GM12891 (cell line): ENCODE measurements around the gene CAVIN3.
A peak's percentile ranks its signal among the peaks of the same experiment; 100 is the strongest.

ENCODE experiments used
- POLR2A ChIP-seq: IDR thresholded peaks from 2 replicates; pipeline ENCODE4 v1.6.1; 2011; ENCODE audit warnings: low read depth, low read length, control low read depth
- POLR2AphosphoS5 ChIP-seq: IDR thresholded peaks from 2 replicates; pipeline ENCODE4 v1.6.1; 2011; ENCODE audit warnings: low read depth, low read length, control low read depth
- POU2F2 ChIP-seq: IDR thresholded peaks from 2 replicates; pipeline ENCODE4 v1.6.1; 2011; ENCODE audit warnings: low read depth, mild to moderate bottlenecking, control low read depth, low read length, moderate library complexity
- SPI1 ChIP-seq: IDR thresholded peaks from 2 replicates; pipeline ENCODE4 v1.6.1; 2011; ENCODE audit warnings: low read depth, low read length, control low read depth
- TAF1 ChIP-seq: IDR thresholded peaks from 2 replicates; pipeline ENCODE4 v1.6.1; 2011; ENCODE audit warnings: low read depth, low read length, control low read depth

GRCh38 chr11:6353367-6353987, 33.2 kb upstream of the CAVIN3 start:
- TF ChIP-seq TAF1, result no peak
- peak; percentile 60 for TF ChIP-seq SPI1
- no peak for TF ChIP-seq POLR2AphosphoS5
- no peak for TF ChIP-seq POLR2A
- no peak for TF ChIP-seq POU2F2
